Nephron progenitor cell (in vitro differentiated cells): Measurements from ENCODE around the gene SLA2.

Experiments used
- DNase-seq: peaks from one replicate; pipeline ENCODE4 v3.0.0; 2021
- H3K27ac Mint-ChIP-seq: 2 replicates; pipeline ENCODE4 v1.8.0; 2021; ENCODE audit warnings: mild to moderate bottlenecking, moderate library complexity, mixed read lengths
- H3K27me3 Mint-ChIP-seq: 2 replicates; pipeline ENCODE4 v1.8.0; 2021; ENCODE audit warnings: mild to moderate bottlenecking, low read depth, mixed read lengths; ENCODE audit not compliant: poor library complexity
- H3K36me3 Mint-ChIP-seq: 2 replicates; pipeline ENCODE4 v1.8.0; 2021; ENCODE audit warnings: low read depth, mixed read lengths
- H3K4me1 Mint-ChIP-seq: 2 replicates; pipeline ENCODE4 v1.8.0; 2021; ENCODE audit warnings: mixed read lengths
- H3K4me3 Mint-ChIP-seq: 2 replicates; pipeline ENCODE4 v1.8.0; 2021; ENCODE audit warnings: mild to moderate bottlenecking, moderate library complexity, mixed read lengths
- H3K9me3 Mint-ChIP-seq: 2 replicates; pipeline ENCODE4 v1.8.0; 2021; ENCODE audit warnings: mild to moderate bottlenecking, moderate library complexity, mixed read lengths
- CTCF ChIP-seq: fragments of 200-600 bp; sonication (generic); IDR thresholded peaks from 2 replicates; pipeline ENCODE4 v1.5.0; 2021; ENCODE audit warnings: antibody characterized with exemption

Gene SLA2

GRCh38 chr20:36654506-36654905, 8.5 kb upstream of the SLA2 start:
- Mint-ChIP-seq H3K27ac (peak overlapping the region; percentile 94), H3K27me3 (no peaks in the 10 kb centered on the region), H3K9me3 (no peaks in the 10 kb centered on the region), H3K4me1 (peaks cover 11% of the 10 kb centered on the region), H3K4me3 (no peak overlapping the region), H3K36me3 (peaks cover 13% of the 10 kb centered on the region)
- TF ChIP-seq CTCF: no peak
- DNase-seq: no peak

- H3K36me3 Mint-ChIP-seq: peaks cover 13% of the 10 kb centered on the region
- TF ChIP-seq CTCF: no peak
- peaks cover 11% of the 10 kb centered on the region for H3K4me1 Mint-ChIP-seq
- no peaks in the 10 kb centered on the region for H3K27me3 Mint-ChIP-seq
- H3K4me3 Mint-ChIP-seq: no peak overlapping the region
- no peaks in the 10 kb centered on the region for H3K9me3 Mint-ChIP-seq
- no peak for DNase-seq
- no peak overlapping the region for H3K27ac Mint-ChIP-seq
These were observed 7.5 kb upstream of the SLA2 start for GRCh38 chr20:36653456-36653855.

GRCh38 chr20:36647196-36648121, 1.5 kb upstream of the SLA2 start:
- H3K27ac Mint-ChIP-seq: peak overlapping the region; percentile 53
- H3K4me1 Mint-ChIP-seq: no peaks in the 10 kb centered on the region
- no peaks in the 10 kb centered on the region for H3K27me3 Mint-ChIP-seq
- no peak for DNase-seq
- TF ChIP-seq CTCF: no peak
- H3K9me3 Mint-ChIP-seq: no peaks in the 10 kb centered on the region
- peaks cover 7% of the 10 kb centered on the region for H3K36me3 Mint-ChIP-seq
- no peak overlapping the region for H3K4me3 Mint-ChIP-seq

GRCh38 chr20:36646678-36647077, 682 bp upstream of the SLA2 start:
- Mint-ChIP-seq H3K4me3 (no peak overlapping the region), H3K9me3 (no peaks in the 10 kb centered on the region), H3K4me1 (no peaks in the 10 kb centered on the region), H3K36me3 (peaks cover 5% of the 10 kb centered on the region), H3K27ac (no peak overlapping the region), H3K27me3 (no peaks in the 10 kb centered on the region)
- no peak for TF ChIP-seq CTCF
- no peak for DNase-seq

- H3K27ac Mint-ChIP-seq: no peak overlapping the region
- H3K36me3 Mint-ChIP-seq: no peaks in the 10 kb centered on the region
- no peaks in the 10 kb centered on the region for H3K9me3 Mint-ChIP-seq
- H3K4me1 Mint-ChIP-seq: no peaks in the 10 kb centered on the region
- no peaks in the 10 kb centered on the region for H3K27me3 Mint-ChIP-seq
- no peak for TF ChIP-seq CTCF
- H3K4me3 Mint-ChIP-seq: no peak overlapping the region
- DNase-seq: no peak
These were observed 643 bp downstream of the SLA2 start for GRCh38 chr20:36645353-36645752.

GRCh38 chr20:36644706-36645095, 1.3 kb downstream of the SLA2 start:
- H3K27me3 Mint-ChIP-seq: no peaks in the 10 kb centered on the region
- TF ChIP-seq CTCF: no peak
- H3K27ac Mint-ChIP-seq: no peak overlapping the region
- no peaks in the 10 kb centered on the region for H3K36me3 Mint-ChIP-seq
- no peak for DNase-seq
- no peaks in the 10 kb centered on the region for H3K9me3 Mint-ChIP-seq
- H3K4me3 Mint-ChIP-seq: no peak overlapping the region
- H3K4me1 Mint-ChIP-seq: no peaks in the 10 kb centered on the region
